GM23338 (cell line): ENCODE results near the gene CBX2. TPM values are rescaled to one million over a fixed set of nuclear protein-coding genes. Genes with fewer than 3 reads are reported as not detected.

Experiments used
- ATAC-seq: fragments of 200-7000 bp; cut with Tn5 transposase; 3 replicates; pipeline ENCODE4 v1.9.1; 2020
- DNase-seq: peaks from one replicate; pipeline ENCODE4 v3.0.0-alpha.2; 2015; ENCODE audit warnings: low spot score
- H2AFZ ChIP-seq: fragments of 200-600 bp; sonication (generic); 2 replicates; pipeline ENCODE4 v1.8.0; 2016; ENCODE audit warnings: antibody characterized with exemption, mild to moderate bottlenecking, moderate library complexity
- H3F3A ChIP-seq: fragments of 200-600 bp; sonication (generic); replicated peaks from 2 replicates; pipeline ENCODE4 v1.8.0; 2017; ENCODE audit warnings: antibody characterized with exemption, mixed run types, low read depth
- H3K27ac ChIP-seq: fragments of 200-600 bp; sonication (generic); 2 replicates; pipeline ENCODE4 v1.6.1; 2016; ENCODE audit warnings: low read depth
- H3K27me3 ChIP-seq: fragments of 200-600 bp; sonication (generic); 2 replicates; pipeline ENCODE4 v1.8.0; 2016; ENCODE audit warnings: mild to moderate bottlenecking, mixed run types, moderate library complexity; ENCODE audit not compliant: insufficient read depth
- H3K36me3 ChIP-seq: fragments of 200-600 bp; sonication (generic); 2 replicates; pipeline ENCODE4 v1.8.0; 2016; ENCODE audit warnings: mild to moderate bottlenecking; ENCODE audit not compliant: insufficient read depth
- H3K4me1 ChIP-seq: fragments of 200-600 bp; sonication (generic); 2 replicates; pipeline ENCODE4 v1.8.0; 2016; ENCODE audit warnings: mild to moderate bottlenecking, moderate library complexity; ENCODE audit not compliant: insufficient read depth
- H3K4me2 ChIP-seq: fragments of 200-600 bp; sonication (generic); 2 replicates; pipeline ENCODE4 v1.7.1; 2017; ENCODE audit warnings: mixed run types
- H3K4me3 ChIP-seq: fragments of 200-600 bp; sonication (generic); 2 replicates; pipeline ENCODE4 v1.6.1; 2016; ENCODE audit warnings: mixed run types
- H3K79me2 ChIP-seq: fragments of 200-600 bp; sonication (generic); replicated peaks from 2 replicates; pipeline ENCODE4 v1.8.0; 2017; ENCODE audit warnings: mild to moderate bottlenecking; ENCODE audit not compliant: insufficient read depth
- H3K9me2 ChIP-seq: fragments of 200-600 bp; sonication (generic); 2 replicates; pipeline ENCODE4 v1.8.0; 2017; ENCODE audit not compliant: insufficient read depth
- H4K20me1 ChIP-seq: fragments of 200-600 bp; sonication (generic); replicated peaks from 2 replicates; pipeline ENCODE4 v1.8.0; 2017; ENCODE audit warnings: mild to moderate bottlenecking; ENCODE audit not compliant: insufficient read depth
- H3K27ac Mint-ChIP-seq: 2 replicates; pipeline ENCODE4 v1.8.0; 2020; ENCODE audit warnings: inconsistent platforms, mild to moderate bottlenecking, moderate library complexity, mixed read lengths
- H3K27me3 Mint-ChIP-seq: 3 replicates; pipeline ENCODE4 v1.8.0; 2022; ENCODE audit warnings: low read depth, mild to moderate bottlenecking, moderate library complexity, mixed read lengths, inconsistent platforms; ENCODE audit not compliant: insufficient read depth, poor library complexity
- H3K36me3 Mint-ChIP-seq: 3 replicates; pipeline ENCODE4 v1.8.0; 2021; ENCODE audit warnings: low read depth, mild to moderate bottlenecking, inconsistent platforms, moderate library complexity, mixed read lengths
- H3K4me1 Mint-ChIP-seq: 3 replicates; pipeline ENCODE4 v1.8.0; 2020; ENCODE audit warnings: mild to moderate bottlenecking, inconsistent platforms, mixed read lengths
- H3K4me3 Mint-ChIP-seq: 3 replicates; pipeline ENCODE4 v1.8.0; 2021; ENCODE audit warnings: moderate library complexity, mild to moderate bottlenecking, inconsistent platforms, mixed read lengths
- H3K9me3 Mint-ChIP-seq: 3 replicates; pipeline ENCODE4 v1.8.0; 2020; ENCODE audit warnings: moderate library complexity, mild to moderate bottlenecking, inconsistent platforms, mixed read lengths
- CTCF ChIP-seq, 2 experiments: fragments of 200-600 bp in 1 of 2; sonication (generic) in 1 of 2; conservative IDR thresholded peaks; 2 replicates each; pipeline versions ENCODE4 v1.5.1 to v1.6.1; 2016 to 2017; ENCODE audit warnings: antibody characterized with exemption in 2 of 2, low read depth in 2 of 2, mild to moderate bottlenecking in 2 of 2, moderate library complexity in 1 of 2
- ETS1 ChIP-seq: IDR thresholded peaks from 2 replicates; pipeline ENCODE4 v1.6.1; 2016; ENCODE audit warnings: antibody characterized with exemption
- EZH2phosphoT487 ChIP-seq: fragments of 200-600 bp; sonication (generic); IDR thresholded peaks from one replicate; pipeline ENCODE4 v1.8.1; 2018; ENCODE audit warnings: antibody characterized with exemption; ENCODE audit not compliant: unreplicated experiment
- JUNB ChIP-seq: IDR thresholded peaks from one replicate; pipeline ENCODE4 v1.6.1; 2016; ENCODE audit warnings: antibody characterized with exemption; ENCODE audit not compliant: unreplicated experiment
- REST ChIP-seq: IDR thresholded peaks from one replicate; pipeline ENCODE4 v1.6.1; 2018; ENCODE audit warnings: antibody characterized with exemption; ENCODE audit not compliant: unreplicated experiment
- STAT1 ChIP-seq: IDR thresholded peaks from one replicate; pipeline ENCODE4 v1.6.1; 2016; ENCODE audit warnings: antibody characterized with exemption; ENCODE audit not compliant: unreplicated experiment
- ZNF114 ChIP-seq: fragments of 250-450 bp; sonication (Bioruptor Pico); IDR thresholded peaks from 2 replicates; pipeline ENCODE4 v1.5.0; 2020; ENCODE audit warnings: mild to moderate bottlenecking, moderate library complexity
- ZNF331 ChIP-seq: fragments of 250-450 bp; sonication (Bioruptor Pico); IDR thresholded peaks from 2 replicates; pipeline ENCODE4 v1.5.0; 2020; ENCODE audit warnings: low read depth, mild to moderate bottlenecking, moderate library complexity
- polyA plus RNA-seq: library from polyadenylated mRNA; unstranded; fragments of >200 nt; fragmentation: Nextera tagmentation; extraction: Ambion mirVana; gene quantifications from 2 replicates; pipeline ENCODE4 v1.2.1, GENCODE V29; 2016
- total RNA-seq: library from RNA; depleted of rRNA; stranded (reverse); fragments of >200 nt; shearing (Covaris generic); gene quantifications from 2 replicates; pipeline ENCODE4 v1.2.3, GENCODE V29; 2014

CBX2 gene
- total and polyA plus RNA-seq, 2 experiments from 2014 or later = 26.6 to 114 TPM

GRCh38 chr17:79819085-79819484 lies 41.1 kb downstream of the CBX2 start:
- Histone ChIP-seq H3K9me2 (no peaks in the 10 kb centered on the region), H4K20me1 (peaks cover 6% of the 10 kb centered on the region; the same call in 1 of the 2 replicates), H3F3A (peaks cover 8% of the 10 kb centered on the region; the same call in 1 of the 2 replicates), H3K4me3 (no peak overlapping the region), H3K36me3 (no peaks in the 10 kb centered on the region), H3K4me2 (no peak overlapping the region), H3K27ac (no peak overlapping the region), H3K4me1 (peaks cover 5% of the 10 kb centered on the region; the same call in 1 of the 2 replicates), H2AFZ (no peak overlapping the region), H3K79me2 (no peaks in the 10 kb centered on the region), H3K27me3 (peaks cover 95% of the 10 kb centered on the region)
- Mint-ChIP-seq H3K4me1 (peaks cover 11% of the 10 kb centered on the region), H3K9me3 (peaks cover 6% of the 10 kb centered on the region), H3K27me3 (peaks cover 86% of the 10 kb centered on the region), H3K4me3 (no peak overlapping the region), H3K27ac (no peak overlapping the region), H3K36me3 (peaks cover 4% of the 10 kb centered on the region; the same call in 1 of the 3 replicates)
- ATAC-seq (no peak), DNase-seq (no peak)
- TF ChIP-seq JUNB (no peak), CTCF (conservative IDR thresholded peaks at IDR 0.05; ENCODE audit: low read depth in 2 of 2) (no peak), ZNF114 (CRISPR knock-in tag) (no peak), ETS1 (no peak), EZH2phosphoT487 (no peak), REST (no peak), ZNF331 (CRISPR knock-in tag) (no peak), STAT1 (no peak)
